ENCODE data around the gene PPM1B.

Gene PPM1B

GRCh38 chr2:44172576-44172975 is 3.9 kb downstream of the PPM1B start:
- Histone ChIP-seq H3K4me3 (replicated peaks; ENCODE audit: insufficient read depth, low read length) (no peak overlapping the region), H3K27ac (replicated peaks) (no peak overlapping the region), H3K27me3 (ENCODE audit: insufficient read depth, poor library complexity, severe bottlenecking) (no peaks in the 10 kb centered on the region)
- TF ChIP-seq GABPA (IDR thresholded peaks at IDR 0.05; ENCODE audit: low read depth): no peak
- TF ChIP-seq, protein P1, sequence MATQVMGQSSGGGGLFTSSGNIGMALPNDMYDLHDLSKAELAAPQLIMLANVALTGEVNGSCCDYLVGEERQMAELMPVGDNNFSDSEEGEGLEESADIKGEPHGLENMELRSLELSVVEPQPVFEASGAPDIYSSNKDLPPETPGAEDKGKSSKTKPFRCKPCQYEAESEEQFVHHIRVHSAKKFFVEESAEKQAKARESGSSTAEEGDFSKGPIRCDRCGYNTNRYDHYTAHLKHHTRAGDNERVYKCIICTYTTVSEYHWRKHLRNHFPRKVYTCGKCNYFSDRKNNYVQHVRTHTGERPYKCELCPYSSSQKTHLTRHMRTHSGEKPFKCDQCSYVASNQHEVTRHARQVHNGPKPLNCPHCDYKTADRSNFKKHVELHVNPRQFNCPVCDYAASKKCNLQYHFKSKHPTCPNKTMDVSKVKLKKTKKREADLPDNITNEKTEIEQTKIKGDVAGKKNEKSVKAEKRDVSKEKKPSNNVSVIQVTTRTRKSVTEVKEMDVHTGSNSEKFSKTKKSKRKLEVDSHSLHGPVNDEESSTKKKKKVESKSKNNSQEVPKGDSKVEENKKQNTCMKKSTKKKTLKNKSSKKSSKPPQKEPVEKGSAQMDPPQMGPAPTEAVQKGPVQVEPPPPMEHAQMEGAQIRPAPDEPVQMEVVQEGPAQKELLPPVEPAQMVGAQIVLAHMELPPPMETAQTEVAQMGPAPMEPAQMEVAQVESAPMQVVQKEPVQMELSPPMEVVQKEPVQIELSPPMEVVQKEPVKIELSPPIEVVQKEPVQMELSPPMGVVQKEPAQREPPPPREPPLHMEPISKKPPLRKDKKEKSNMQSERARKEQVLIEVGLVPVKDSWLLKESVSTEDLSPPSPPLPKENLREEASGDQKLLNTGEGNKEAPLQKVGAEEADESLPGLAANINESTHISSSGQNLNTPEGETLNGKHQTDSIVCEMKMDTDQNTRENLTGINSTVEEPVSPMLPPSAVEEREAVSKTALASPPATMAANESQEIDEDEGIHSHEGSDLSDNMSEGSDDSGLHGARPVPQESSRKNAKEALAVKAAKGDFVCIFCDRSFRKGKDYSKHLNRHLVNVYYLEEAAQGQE (IDR thresholded peaks at IDR 0.05; ENCODE audit: insufficient replicate concordance, low read depth): no peak
- no peak for DNase-seq (ENCODE audit: low read depth in 1 of 2, low spot score in 1 of 2)

GRCh38 chr2:44178950-44179349 is 10.3 kb downstream of the PPM1B start:
- TF ChIP-seq, protein P1 (IDR thresholded peaks at IDR 0.05; ENCODE audit: insufficient replicate concordance, low read depth): no peak
- TF ChIP-seq POLR2AphosphoS5 (IDR thresholded peaks at IDR 0.05; ENCODE audit: low read depth) (no peak), GABPA (IDR thresholded peaks at IDR 0.05; ENCODE audit: low read depth) (no peak), CTCF (IDR thresholded peaks at IDR 0.05; ENCODE audit: insufficient read depth, low read length) (no peak), SPI1 (IDR thresholded peaks at IDR 0.05; ENCODE audit: borderline replicate concordance, low read depth) (no peak)
- no peak for DNase-seq (ENCODE audit: low read depth in 1 of 2, low spot score in 1 of 2)
- Histone ChIP-seq H3K27me3 (ENCODE audit: insufficient read depth, poor library complexity, severe bottlenecking) (no peaks in the 10 kb centered on the region), H3K4me3 (replicated peaks; ENCODE audit: insufficient read depth, low read length) (no peak overlapping the region), H3K27ac (replicated peaks) (no peak overlapping the region)

- no peak for DNase-seq (ENCODE audit: low read depth in 1 of 2, low spot score in 1 of 2)
- Histone ChIP-seq H3K27ac (replicated peaks) (no peak overlapping the region), H3K4me3 (replicated peaks; ENCODE audit: insufficient read depth, low read length) (no peak overlapping the region), H3K27me3 (ENCODE audit: insufficient read depth, poor library complexity, severe bottlenecking) (no peaks in the 10 kb centered on the region)
- TF ChIP-seq SPI1 (IDR thresholded peaks at IDR 0.05; ENCODE audit: borderline replicate concordance, low read depth) (peak; percentile 52; the same call in 1 of the 2 replicates), CTCF (IDR thresholded peaks at IDR 0.05; ENCODE audit: insufficient read depth, low read length) (no peak), POLR2AphosphoS5 (IDR thresholded peaks at IDR 0.05; ENCODE audit: low read depth) (no peak), GABPA (IDR thresholded peaks at IDR 0.05; ENCODE audit: low read depth) (no peak)
Observed at GRCh38 chr2:44181648-44182047, 13.0 kb downstream of the PPM1B start.

DNA sequence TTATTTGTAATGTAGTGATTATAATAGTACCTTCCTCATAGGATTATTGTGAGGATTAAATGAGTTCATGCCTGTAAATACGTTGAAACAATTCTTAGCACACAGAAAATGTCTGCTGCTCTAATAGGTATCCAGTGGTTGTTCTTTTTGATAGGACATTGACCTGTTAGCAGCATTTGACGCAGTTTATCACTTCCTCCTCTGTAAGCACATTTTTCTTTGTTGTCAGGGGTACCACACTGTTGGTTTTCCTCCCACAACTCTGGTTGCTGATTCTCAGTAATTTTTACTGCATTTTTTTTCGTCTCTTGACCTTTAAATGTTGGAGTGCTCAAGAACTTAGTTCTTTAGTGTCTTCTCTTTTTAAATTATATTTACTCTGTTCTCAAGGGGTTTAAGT is 15.4 kb downstream of the PPM1B start:
- no peaks in the 10 kb centered on the region for H3K27me3 ChIP-seq (ENCODE audit: insufficient read depth, poor library complexity, severe bottlenecking)
- no peak for DNase-seq (ENCODE audit: low read depth in 1 of 2, low spot score in 1 of 2)
- H3K4me3 ChIP-seq (replicated peaks; ENCODE audit: insufficient read depth, low read length): no peak overlapping the region
- no peak overlapping the region for H3K27ac ChIP-seq (replicated peaks)
- no peak for TF ChIP-seq CTCF (IDR thresholded peaks at IDR 0.05; ENCODE audit: insufficient read depth, low read length)
- no peak for TF ChIP-seq GABPA (IDR thresholded peaks at IDR 0.05; ENCODE audit: low read depth)
- no peak for TF ChIP-seq POLR2AphosphoS5 (IDR thresholded peaks at IDR 0.05; ENCODE audit: low read depth)
- TF ChIP-seq, protein P1 (IDR thresholded peaks at IDR 0.05; ENCODE audit: insufficient replicate concordance, low read depth): no peak
- TF ChIP-seq SPI1 (IDR thresholded peaks at IDR 0.05; ENCODE audit: borderline replicate concordance, low read depth): no peak; the same call in 1 of the 2 replicates
